Kidney epithelial cell (primary cell): ENCODE data around the gene SPACA7. TPM values are rescaled to one million over a fixed set of nuclear protein-coding genes. Genes with fewer than 3 reads are reported as not detected.
"Not testable (repeated sequence)": the region's sequence is repeated elsewhere in the genome, so short reads cannot be mapped to it uniquely, and the experiment has no call there.

Source experiments
- DNase-seq: peaks from one replicate; pipeline ENCODE4 v3.0.0-alpha.2; 2010; ENCODE audit warnings: low read depth
- H3K27me3 ChIP-seq: 2 replicates; pipeline ENCODE4 v1.6.0; 2011; ENCODE audit warnings: low read length; ENCODE audit not compliant: control insufficient read depth, insufficient read depth
- H3K36me3 ChIP-seq: 2 replicates; pipeline ENCODE4 v1.5.1; 2011; ENCODE audit warnings: low read length; ENCODE audit not compliant: control insufficient read depth, insufficient read depth
- H3K4me3 ChIP-seq: 2 replicates; pipeline ENCODE4 v1.5.1; 2011; ENCODE audit warnings: low read depth, mild to moderate bottlenecking, control low read depth, low read length
- total RNA-seq: library from RNA; depleted of rRNA; stranded (reverse); fragments of >200 nt; gene quantifications from 2 replicates; pipeline ENCODE4 v1.2.3, GENCODE V29; 2015
- TF ChIP-seq, protein P1 (sequence below): IDR thresholded peaks from 2 replicates; pipeline ENCODE4 v1.5.1; 2011; ENCODE audit warnings: mild to moderate bottlenecking, moderate library complexity, low read length, control low read depth, inconsistent platforms; ENCODE audit not compliant: insufficient read depth, poor library complexity, severe bottlenecking

Gene SPACA7
- total RNA-seq, 1 donor from 2014 or later = not detected

DNA sequence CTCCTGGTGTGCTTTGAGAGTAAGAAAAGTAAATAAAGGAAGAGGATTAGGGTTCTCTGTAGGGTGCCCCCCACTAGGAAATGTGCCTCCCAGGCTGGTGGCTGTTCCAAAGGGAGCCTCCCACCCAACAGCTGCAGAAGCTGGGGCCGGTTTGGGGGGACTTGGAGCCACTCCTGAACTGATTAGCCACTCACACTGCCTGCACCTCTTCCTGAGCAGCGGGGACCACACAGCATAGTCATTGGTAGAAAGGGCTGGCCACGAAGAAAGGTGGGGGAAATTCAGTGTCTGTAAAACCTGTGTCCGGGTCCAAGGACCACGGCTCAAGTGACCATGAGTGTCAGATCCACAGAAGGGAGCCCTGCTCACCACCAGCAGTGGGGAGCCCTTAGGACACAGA lies 55.6 kb downstream of the SPACA7 start:
- TF ChIP-seq, protein P1, sequence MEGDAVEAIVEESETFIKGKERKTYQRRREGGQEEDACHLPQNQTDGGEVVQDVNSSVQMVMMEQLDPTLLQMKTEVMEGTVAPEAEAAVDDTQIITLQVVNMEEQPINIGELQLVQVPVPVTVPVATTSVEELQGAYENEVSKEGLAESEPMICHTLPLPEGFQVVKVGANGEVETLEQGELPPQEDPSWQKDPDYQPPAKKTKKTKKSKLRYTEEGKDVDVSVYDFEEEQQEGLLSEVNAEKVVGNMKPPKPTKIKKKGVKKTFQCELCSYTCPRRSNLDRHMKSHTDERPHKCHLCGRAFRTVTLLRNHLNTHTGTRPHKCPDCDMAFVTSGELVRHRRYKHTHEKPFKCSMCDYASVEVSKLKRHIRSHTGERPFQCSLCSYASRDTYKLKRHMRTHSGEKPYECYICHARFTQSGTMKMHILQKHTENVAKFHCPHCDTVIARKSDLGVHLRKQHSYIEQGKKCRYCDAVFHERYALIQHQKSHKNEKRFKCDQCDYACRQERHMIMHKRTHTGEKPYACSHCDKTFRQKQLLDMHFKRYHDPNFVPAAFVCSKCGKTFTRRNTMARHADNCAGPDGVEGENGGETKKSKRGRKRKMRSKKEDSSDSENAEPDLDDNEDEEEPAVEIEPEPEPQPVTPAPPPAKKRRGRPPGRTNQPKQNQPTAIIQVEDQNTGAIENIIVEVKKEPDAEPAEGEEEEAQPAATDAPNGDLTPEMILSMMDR = no peak
- no peak for DNase-seq
- H3K27me3 ChIP-seq = no peaks in the 10 kb centered on the region

DNA sequence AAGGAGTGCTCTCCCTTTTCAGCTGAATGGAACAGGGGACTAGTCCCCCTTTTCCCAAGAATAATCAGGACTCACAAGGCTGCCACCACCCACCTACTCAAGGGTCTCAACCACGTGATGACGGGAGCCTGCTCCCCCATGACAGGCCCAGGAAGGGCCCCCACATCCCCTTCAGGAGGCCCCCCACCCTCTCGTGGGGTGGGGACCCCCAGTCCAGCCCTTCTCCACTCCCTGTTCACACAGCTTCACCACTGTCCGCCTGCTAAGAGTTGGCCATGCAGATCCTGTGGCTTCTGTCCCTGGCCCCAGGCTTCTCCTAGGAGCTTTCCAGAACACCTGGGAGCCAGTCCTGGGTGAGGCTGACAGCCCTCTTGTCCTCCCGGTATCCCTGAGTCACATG lies 56.6 kb downstream of the SPACA7 start:
- not testable (repeated sequence) for H3K27me3 ChIP-seq, H3K36me3 ChIP-seq, H3K4me3 ChIP-seq, DNase-seq

More for the DNA sequence above, 55.6 kb downstream of the SPACA7 start:
- no peaks in the 10 kb centered on the region for H3K36me3 ChIP-seq
- no peak overlapping the region for H3K4me3 ChIP-seq

DNA sequence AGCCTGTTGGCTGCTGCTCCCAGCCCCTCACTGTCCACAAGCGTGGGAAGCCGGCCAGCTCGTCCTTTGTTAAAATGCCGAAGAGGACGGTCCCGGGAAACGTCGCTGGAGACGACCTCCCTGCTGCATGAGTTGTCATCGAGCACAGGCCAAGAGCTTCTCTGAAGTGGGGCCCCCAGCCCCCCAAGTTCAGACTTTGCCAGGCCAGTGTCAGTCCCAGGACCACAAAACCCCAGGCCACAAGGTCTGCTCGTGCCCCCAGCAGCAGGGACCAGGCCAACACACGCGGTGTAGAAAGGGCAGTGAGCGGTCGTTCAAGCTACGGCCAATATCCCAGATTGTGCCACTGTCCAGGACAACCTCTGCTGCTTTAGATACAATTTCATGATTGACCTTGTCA lies 57.4 kb downstream of the SPACA7 start:
- not testable (repeated sequence) for H3K36me3 ChIP-seq, H3K27me3 ChIP-seq, H3K4me3 ChIP-seq, DNase-seq

DNA sequence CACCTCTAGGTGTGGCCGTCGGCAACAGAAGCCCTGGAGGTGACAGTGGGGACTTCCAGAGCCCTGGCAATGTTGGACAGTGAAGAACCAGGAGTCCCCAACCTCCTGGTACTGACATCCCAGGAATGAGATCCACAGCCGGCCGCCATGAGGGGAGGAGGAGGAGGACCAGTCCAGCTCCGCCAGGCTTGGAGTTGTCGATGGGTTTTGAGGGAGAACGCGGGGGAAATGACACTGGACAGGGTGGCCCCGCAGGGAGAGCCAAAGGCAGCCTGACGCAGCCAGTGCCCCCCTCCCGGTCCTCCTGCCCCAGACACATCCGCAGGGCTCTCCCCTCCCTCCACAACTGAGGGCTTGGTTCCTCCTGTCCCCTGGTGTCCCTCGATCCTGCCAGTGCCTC lies 57.9 kb downstream of the SPACA7 start:
- no peak for DNase-seq
- H3K27me3 ChIP-seq = no peaks in the 10 kb centered on the region
- no peak overlapping the region for H3K4me3 ChIP-seq
- H3K36me3 ChIP-seq = no peaks in the 10 kb centered on the region
- TF ChIP-seq, protein P1 = no peak

DNA sequence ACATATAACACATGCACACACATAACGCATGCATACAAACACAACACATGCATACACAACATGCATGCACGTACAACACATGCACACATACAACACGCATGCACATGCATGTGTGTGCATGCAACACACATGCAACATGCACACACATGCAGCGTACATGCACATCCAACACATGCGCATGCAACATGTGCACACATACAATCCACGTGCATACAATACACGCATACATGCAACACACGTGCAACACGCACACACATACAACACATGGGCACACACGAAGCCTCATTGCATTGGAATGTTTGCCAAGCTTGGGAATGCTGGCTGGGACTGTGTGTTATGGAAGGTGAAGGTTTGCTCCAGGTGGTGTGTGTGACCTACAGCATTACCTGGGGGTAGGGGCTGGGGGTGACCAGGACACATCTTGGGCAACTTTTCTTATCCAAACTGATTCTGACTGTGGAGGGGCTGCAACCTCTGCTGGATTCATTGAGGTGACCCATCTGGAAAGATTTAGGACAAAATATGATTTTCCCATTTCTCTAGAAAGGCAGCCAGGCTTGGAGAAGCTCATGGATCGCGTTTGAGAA lies 58.9 kb downstream of the SPACA7 start:
- no peak for DNase-seq
- no peaks in the 10 kb centered on the region for H3K27me3 ChIP-seq
- TF ChIP-seq, protein P1 = no peak

DNA sequence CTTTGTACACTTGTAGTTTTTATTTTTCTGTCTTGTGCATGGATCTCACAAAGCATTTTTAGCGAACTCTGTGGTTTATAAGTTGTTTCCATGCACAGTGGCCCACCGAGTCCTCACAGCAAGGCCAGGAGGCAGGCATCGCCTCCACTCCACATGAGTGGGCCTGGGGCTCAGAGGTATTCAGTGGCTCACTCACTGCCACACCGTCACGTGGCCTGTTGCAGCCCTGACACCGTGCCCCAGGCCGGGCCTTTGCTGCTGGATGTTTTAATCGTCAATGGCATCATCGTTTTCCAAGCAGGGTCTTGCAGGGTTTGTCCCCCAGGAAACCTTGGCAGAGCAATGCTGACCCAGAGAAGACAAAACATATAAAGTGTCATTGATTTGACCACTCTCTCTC lies 59.8 kb downstream of the SPACA7 start:
- DNase-seq = no peak
- H3K4me3 ChIP-seq = no peak overlapping the region
- no peaks in the 10 kb centered on the region for H3K36me3 ChIP-seq
- TF ChIP-seq, protein P1 = no peak
- H3K27me3 ChIP-seq = no peaks in the 10 kb centered on the region

More for the DNA sequence above, 58.9 kb downstream of the SPACA7 start:
- Histone ChIP-seq H3K36me3 (no peaks in the 10 kb centered on the region), H3K4me3 (no peak overlapping the region)

DNA sequence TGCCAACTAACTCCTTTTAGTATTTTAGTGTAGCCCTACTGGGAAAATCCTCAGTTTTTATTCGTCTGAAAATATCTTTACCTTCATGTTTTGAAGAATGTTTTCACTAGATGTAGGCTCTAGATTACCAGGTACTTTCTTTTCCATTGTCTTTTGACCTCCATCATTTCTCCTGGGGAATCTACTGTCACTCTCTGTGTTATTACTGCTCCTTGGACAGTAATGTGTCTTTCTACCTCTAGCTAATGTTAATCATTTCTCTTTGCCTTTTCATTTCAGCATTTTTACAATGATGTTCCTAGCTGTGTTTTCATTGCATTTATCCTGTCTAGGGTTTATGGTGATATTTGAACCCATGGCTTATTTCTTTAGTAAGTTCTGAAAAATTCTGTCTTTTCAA lies 61.9 kb downstream of the SPACA7 start:
- Histone ChIP-seq H3K27me3 (peaks cover 9% of the 10 kb centered on the region), H3K36me3 (no peaks in the 10 kb centered on the region), H3K4me3 (no peak overlapping the region)
- no peak for DNase-seq
- TF ChIP-seq, protein P1 = no peak
